Endodermal cell (in vitro differentiated cells): Measurements from ENCODE around the gene RASGRF1. TPM values are rescaled to one million over a fixed set of nuclear protein-coding genes. Genes with fewer than 3 reads are reported as not detected.

Experiments used
- DNase-seq: peaks from one replicate; pipeline ENCODE4 v3.0.0-alpha.2; 2017
- H3K27ac ChIP-seq: 2 replicates; pipeline ENCODE4 v1.5.1; 2013; ENCODE audit warnings: mild to moderate bottlenecking, low read depth, low read length, moderate library complexity
- H3K27me3 ChIP-seq: 2 replicates; pipeline ENCODE4 v1.6.1; 2013; ENCODE audit warnings: mild to moderate bottlenecking, low read length, moderate library complexity; ENCODE audit not compliant: insufficient read depth, control insufficient read depth, poor library complexity, severe bottlenecking
- H3K36me3 ChIP-seq: 2 replicates; pipeline ENCODE4 v1.7.0; 2013; ENCODE audit warnings: mild to moderate bottlenecking, low read length, moderate library complexity; ENCODE audit not compliant: control insufficient read depth, insufficient read depth
- H3K4me1 ChIP-seq: one replicate; pipeline ENCODE4 v1.7.0; 2013; ENCODE audit warnings: low read length; ENCODE audit not compliant: control insufficient read depth, insufficient read depth
- H3K4me3 ChIP-seq: 2 replicates; pipeline ENCODE4 v1.5.1; 2013; ENCODE audit warnings: mild to moderate bottlenecking, low read length, moderate library complexity
- H3K9ac ChIP-seq: 2 replicates; pipeline ENCODE4 v1.6.1; 2013; ENCODE audit warnings: mild to moderate bottlenecking, low read length, moderate library complexity; ENCODE audit not compliant: poor library complexity, severe bottlenecking; ENCODE audit errors: extremely low read depth
- H3K9me3 ChIP-seq: 2 replicates; pipeline ENCODE4 v1.6.1; 2013; ENCODE audit warnings: mild to moderate bottlenecking, low read length, moderate library complexity; ENCODE audit not compliant: control insufficient read depth
- H3K27ac Mint-ChIP-seq: 2 replicates; pipeline ENCODE4 v1.8.0; 2020; ENCODE audit warnings: mixed read lengths
- H3K27me3 Mint-ChIP-seq: 2 replicates; pipeline ENCODE4 v1.8.0; 2021; ENCODE audit warnings: mild to moderate bottlenecking, mixed read lengths; ENCODE audit not compliant: insufficient read depth
- H3K36me3 Mint-ChIP-seq: 2 replicates; pipeline ENCODE4 v1.8.0; 2020; ENCODE audit warnings: low read depth, mixed read lengths
- H3K4me1 Mint-ChIP-seq: 2 replicates; pipeline ENCODE4 v1.8.0; 2020; ENCODE audit warnings: mixed read lengths
- H3K4me3 Mint-ChIP-seq: 2 replicates; pipeline ENCODE4 v1.8.0; 2020; ENCODE audit warnings: mild to moderate bottlenecking, moderate library complexity, mixed read lengths
- H3K9me3 Mint-ChIP-seq: 2 replicates; pipeline ENCODE4 v1.8.0; 2020; ENCODE audit warnings: mild to moderate bottlenecking, mixed read lengths
- WGBS, 2 experiments: methylation state at CpG; one replicate each; pipeline versions ENCODE4 v1.1.5 to v1.1.7; 2013; ENCODE audit warnings: missing lambda C conversion rate in 2 of 2, mixed read lengths in 1 of 2; ENCODE audit not compliant: insufficient coverage in 1 of 2, insufficient read length in 1 of 2; 5-methylcytosine and 5-hydroxymethylcytosine counted together
- total RNA-seq, 2 donors: library from RNA; stranded (reverse); fragmentation: NEBNext Ultra II Directional in 1 of 2; extraction: Animal tissue kit (Norgen Biotek cat#: 25700) in 1 of 2; gene quantifications; 2 replicates in 1 of 2; 3 replicates in 1 of 2; pipeline ENCODE4 v1.2.1, GENCODE V29; 2021
- TF ChIP-seq, protein P1 (sequence below): fragments of 200-600 bp; sonication (generic); conservative IDR thresholded peaks from 2 replicates; pipeline ENCODE4 v1.5.0; 2021; ENCODE audit warnings: antibody characterized with exemption, mild to moderate bottlenecking

RASGRF1 gene
- total RNA-seq, 2 donors from 2014 or later = 0.20 TPM; not detected in 1

DNA sequence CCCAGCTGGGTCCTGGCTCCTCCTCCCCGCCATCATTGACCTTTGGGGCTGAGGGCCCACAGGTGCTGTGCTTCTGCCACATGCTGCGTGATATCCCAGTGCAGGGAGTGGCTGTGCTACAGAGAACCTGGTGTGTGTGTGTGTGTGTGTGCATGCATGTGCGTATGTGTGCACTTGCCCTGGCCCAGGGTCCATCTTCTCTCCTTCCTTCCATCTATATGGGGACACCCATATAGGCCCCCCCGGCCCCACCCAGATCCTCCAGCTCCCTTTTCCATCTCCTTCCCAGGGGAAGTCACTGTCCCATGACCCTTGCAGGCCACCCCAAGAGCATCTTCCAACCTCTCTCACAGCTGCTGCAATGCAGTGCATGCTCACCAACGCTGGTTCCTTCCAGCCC lies 12.6 kb downstream of the RASGRF1 start:
- Mint-ChIP-seq H3K9me3 (no peaks in the 10 kb centered on the region), H3K36me3 (no peaks in the 10 kb centered on the region), H3K4me3 (no peak overlapping the region), H3K4me1 (no peaks in the 10 kb centered on the region), H3K27me3 (peaks cover 32% of the 10 kb centered on the region), H3K27ac (no peak overlapping the region)
- Histone ChIP-seq H3K9ac (no peak overlapping the region), H3K27ac (no peak overlapping the region), H3K4me3 (no peak overlapping the region), H3K9me3 (no peaks in the 10 kb centered on the region), H3K4me1 (no peaks in the 10 kb centered on the region), H3K27me3 (peaks cover 10% of the 10 kb centered on the region), H3K36me3 (no peaks in the 10 kb centered on the region)
- TF ChIP-seq, protein P1, sequence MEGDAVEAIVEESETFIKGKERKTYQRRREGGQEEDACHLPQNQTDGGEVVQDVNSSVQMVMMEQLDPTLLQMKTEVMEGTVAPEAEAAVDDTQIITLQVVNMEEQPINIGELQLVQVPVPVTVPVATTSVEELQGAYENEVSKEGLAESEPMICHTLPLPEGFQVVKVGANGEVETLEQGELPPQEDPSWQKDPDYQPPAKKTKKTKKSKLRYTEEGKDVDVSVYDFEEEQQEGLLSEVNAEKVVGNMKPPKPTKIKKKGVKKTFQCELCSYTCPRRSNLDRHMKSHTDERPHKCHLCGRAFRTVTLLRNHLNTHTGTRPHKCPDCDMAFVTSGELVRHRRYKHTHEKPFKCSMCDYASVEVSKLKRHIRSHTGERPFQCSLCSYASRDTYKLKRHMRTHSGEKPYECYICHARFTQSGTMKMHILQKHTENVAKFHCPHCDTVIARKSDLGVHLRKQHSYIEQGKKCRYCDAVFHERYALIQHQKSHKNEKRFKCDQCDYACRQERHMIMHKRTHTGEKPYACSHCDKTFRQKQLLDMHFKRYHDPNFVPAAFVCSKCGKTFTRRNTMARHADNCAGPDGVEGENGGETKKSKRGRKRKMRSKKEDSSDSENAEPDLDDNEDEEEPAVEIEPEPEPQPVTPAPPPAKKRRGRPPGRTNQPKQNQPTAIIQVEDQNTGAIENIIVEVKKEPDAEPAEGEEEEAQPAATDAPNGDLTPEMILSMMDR = no peak
- peak; percentile 22 for DNase-seq
- WGBS, 2 experiments = 76 to 93% methylated on average over 2 to 4 of the region's 5 CpGs

- Histone ChIP-seq H3K36me3 (no peaks in the 10 kb centered on the region), H3K27ac (no peak overlapping the region), H3K4me1 (no peaks in the 10 kb centered on the region), H3K9ac (no peak overlapping the region), H3K27me3 (no peaks in the 10 kb centered on the region), H3K4me3 (no peak overlapping the region), H3K9me3 (no peaks in the 10 kb centered on the region)
- peak; percentile 17 for DNase-seq
- no peaks in the 10 kb centered on the region for H3K36me3 Mint-ChIP-seq
- no peak overlapping the region for H3K27ac Mint-ChIP-seq
- H3K4me3 Mint-ChIP-seq = no peak overlapping the region
- peaks cover 19% of the 10 kb centered on the region for H3K27me3 Mint-ChIP-seq
- H3K4me1 Mint-ChIP-seq = no peaks in the 10 kb centered on the region
- TF ChIP-seq, protein P1 = no peak
- 75 to 78% methylated on average over 6 of the region's 6 CpGs for WGBS, 2 experiments
- H3K9me3 Mint-ChIP-seq = no peaks in the 10 kb centered on the region
These were observed 13.9 kb downstream of the RASGRF1 start for GRCh38 chr15:79076661-79077060.

- Mint-ChIP-seq H3K4me3 (no peak overlapping the region), H3K27me3 (peaks cover 17% of the 10 kb centered on the region), H3K4me1 (no peaks in the 10 kb centered on the region), H3K27ac (no peak overlapping the region), H3K9me3 (no peaks in the 10 kb centered on the region), H3K36me3 (no peaks in the 10 kb centered on the region)
- Histone ChIP-seq H3K27ac (no peak overlapping the region), H3K4me1 (no peaks in the 10 kb centered on the region), H3K27me3 (no peaks in the 10 kb centered on the region), H3K9me3 (no peaks in the 10 kb centered on the region), H3K9ac (no peak overlapping the region), H3K36me3 (no peaks in the 10 kb centered on the region), H3K4me3 (no peak overlapping the region)
- TF ChIP-seq, protein P1 = no peak
- 60 to 96% methylated on average over 1 to 2 of the region's 2 CpGs for WGBS, 2 experiments
- DNase-seq = no peak
These were observed 15.3 kb downstream of the RASGRF1 start for GRCh38 chr15:79075256-79075655.
